T-cell (primary cell): ENCODE results near the gene HGF. TPM values are rescaled to one million over a fixed set of nuclear protein-coding genes. Genes with fewer than 3 reads are reported as not detected.

Experiments
- ATAC-seq, 4 experiments: fragments of 200-7000 bp in 3 of 4; fragments of 150-1000 bp in 1 of 4; cut with Tn5 transposase; replicated peaks in 1 of 4; 1 replicate in 3 of 4; 2 replicates in 1 of 4; pipeline ENCODE4 v1.10.0; 2021; ENCODE audit warnings: moderate library complexity in 3 of 4, mild to moderate bottlenecking in 2 of 4, moderate number of reproducible peaks in 1 of 4
- CTCF ChIA-PET, 2 donors: fragments of 300-600 bp; sonication (Branson Sonifier 250); formaldehyde crosslinking; loops; one replicate each; lab custom pipeline; 2022; ENCODE audit warnings: antibody characterized with exemption in 2 of 2; lab: Charles Lee
- POLR2A ChIA-PET, 2 donors: fragments of 300-600 bp; sonication (Branson Sonifier 250); formaldehyde crosslinking; loops; one replicate each; lab custom pipeline; 2022; ENCODE audit warnings: antibody characterized with exemption in 2 of 2; lab: Charles Lee
- DNase-seq, 35 experiments: peaks; one replicate each; pipeline versions ENCODE4 v3.0.0 to v3.0.0-alpha.2; 2013 to 2023
- H3K27ac ChIP-seq: one replicate; pipeline ENCODE4 v1.5.1; 2013; ENCODE audit warnings: low read length
- H3K27me3 ChIP-seq, 2 experiments: replicated peaks in 1 of 2; 1 replicate in 1 of 2; 2 replicates in 1 of 2; pipeline versions ENCODE4 v1.6.1 to v1.7.0; 2013; ENCODE audit warnings: low read length in 1 of 2, mixed read lengths in 1 of 2; ENCODE audit not compliant: control insufficient read depth in 2 of 2, insufficient read depth in 2 of 2; ENCODE audit errors: extremely low read depth in 1 of 2
- H3K36me3 ChIP-seq, 2 donors: 1 replicate in 1 of 2; 2 replicates in 1 of 2; pipeline versions ENCODE4 v1.6.1 to v1.7.0; 2013; ENCODE audit warnings: low read length in 1 of 2; ENCODE audit not compliant: control insufficient read depth in 2 of 2, insufficient read depth in 1 of 2; ENCODE audit errors: extremely low read depth in 1 of 2
- H3K4me1 ChIP-seq, 2 experiments: 1 replicate in 1 of 2; 2 replicates in 1 of 2; pipeline versions ENCODE4 v1.6.1 to v1.7.0; 2013; ENCODE audit warnings: low read length in 2 of 2, mixed read lengths in 1 of 2; ENCODE audit not compliant: insufficient read depth in 2 of 2, control insufficient read depth in 1 of 2; ENCODE audit errors: extremely low read depth in 1 of 2
- H3K4me3 ChIP-seq, 2 donors: 1 replicate in 1 of 2; 2 replicates in 1 of 2; pipeline versions ENCODE4 v1.5.1 to v1.7.0; 2013; ENCODE audit warnings: mild to moderate bottlenecking in 2 of 2, low read length in 1 of 2, moderate library complexity in 1 of 2; ENCODE audit not compliant: control insufficient read depth in 1 of 2; ENCODE audit errors: extremely low read depth in 1 of 2
- H3K9me3 ChIP-seq: 2 replicates; pipeline ENCODE4 v1.7.0; 2013
- H3K27ac Mint-ChIP-seq, 2 donors: one replicate each; pipeline ENCODE4 v1.8.0; 2020 to 2021; ENCODE audit warnings: mild to moderate bottlenecking in 2 of 2, mixed read lengths in 2 of 2
- H3K27me3 Mint-ChIP-seq, 2 donors: one replicate each; pipeline ENCODE4 v1.8.0; 2021 to 2022; ENCODE audit warnings: mixed read lengths in 2 of 2
- H3K36me3 Mint-ChIP-seq: one replicate; pipeline ENCODE4 v1.8.0; 2021; ENCODE audit warnings: mixed read lengths
- H3K4me1 Mint-ChIP-seq, 3 donors: one replicate each; pipeline ENCODE4 v1.8.0; 2020 to 2022; ENCODE audit warnings: mixed read lengths in 3 of 3, mild to moderate bottlenecking in 1 of 3
- H3K4me3 Mint-ChIP-seq, 3 donors: one replicate each; pipeline ENCODE4 v1.8.0; 2020 to 2022; ENCODE audit warnings: mild to moderate bottlenecking in 3 of 3, mixed read lengths in 3 of 3, moderate library complexity in 3 of 3
- H3K9me3 Mint-ChIP-seq, 3 donors: one replicate each; pipeline ENCODE4 v1.8.0; 2020 to 2022; ENCODE audit warnings: mixed read lengths in 3 of 3
- WGBS: methylation state at CpG from one replicate; pipeline ENCODE4 v1.1.5; 2013; ENCODE audit warnings: missing lambda C conversion rate; ENCODE audit not compliant: insufficient coverage; 5-methylcytosine and 5-hydroxymethylcytosine counted together
- total RNA-seq, 35 experiments: library from RNA in 6 of 35; stranded (reverse) in 6 of 35; fragments of 120-200 nt in 1 of 35; gene quantifications; one replicate each; pipeline versions ENCODE4 v1.2.1 to v1.2.4 and lab custom pipeline; 2013 to 2026

HGF gene
- total RNA-seq, 5 donors from 2014 or later (not counting 1 experiment from before 2014, with no cell fraction given): 0.32 TPM; not detected in 4

GRCh38 chr7:81767926-81768325 is 1.9 kb downstream of the HGF start:
- POLR2A ChIA-PET: no interaction called here
- DNase-seq (no peak), ATAC-seq (no peak)
- H3K27ac Mint-ChIP-seq: no peak overlapping the region
- H3K27me3 Mint-ChIP-seq: no peaks in the 10 kb centered on the region
- peaks cover 0 to 12% (median 5%) of the 10 kb centered on the region in 3 donors for H3K9me3 Mint-ChIP-seq
- CTCF ChIA-PET: no interaction called here
- no peaks in the 10 kb centered on the region for H3K9me3 ChIP-seq
- no peaks in the 10 kb centered on the region for H3K4me1 Mint-ChIP-seq
- WGBS: 97% methylated on average over 4 of the region's 5 CpGs
- no peak overlapping the region for H3K4me3 Mint-ChIP-seq
- no peaks in the 10 kb centered on the region for H3K27me3 ChIP-seq
- H3K4me3 ChIP-seq: no peak overlapping the region
- no peak overlapping the region for H3K27ac ChIP-seq
- H3K36me3 ChIP-seq: no peaks in the 10 kb centered on the region
- no peaks in the 10 kb centered on the region for H3K4me1 ChIP-seq
- no peaks in the 10 kb centered on the region for H3K36me3 Mint-ChIP-seq

- ChIA-PET CTCF (no interaction called here), POLR2A (no interaction called here)
- H3K27me3 Mint-ChIP-seq: no peaks in the 10 kb centered on the region
- no peaks in the 10 kb centered on the region for H3K36me3 Mint-ChIP-seq
- Histone ChIP-seq H3K4me3 (no peak overlapping the region), H3K9me3 (no peaks in the 10 kb centered on the region), H3K36me3 (no peaks in the 10 kb centered on the region), H3K27ac (no peak overlapping the region), H3K4me1 (no peaks in the 10 kb centered on the region), H3K27me3 (no peaks in the 10 kb centered on the region)
- H3K4me3 Mint-ChIP-seq: no peak overlapping the region
- H3K27ac Mint-ChIP-seq: no peak overlapping the region
- no peak for ATAC-seq
- H3K4me1 Mint-ChIP-seq: no peaks in the 10 kb centered on the region
- H3K9me3 Mint-ChIP-seq: peaks cover 0 to 10% (median 3%) of the 10 kb centered on the region in 3 donors
- no peak for DNase-seq
- WGBS: no CpG with 5 or more reads among the region's 2 CpGs
Measured at GRCh38 chr7:81761821-81762220, 8.0 kb downstream of the HGF start.

GRCh38 chr7:81761031-81761430 is 8.8 kb downstream of the HGF start:
- Mint-ChIP-seq H3K4me3 (no peak overlapping the region), H3K4me1 (no peaks in the 10 kb centered on the region), H3K27me3 (no peaks in the 10 kb centered on the region), H3K36me3 (no peaks in the 10 kb centered on the region), H3K9me3 (peaks cover 0 to 7% (median 3%) of the 10 kb centered on the region in 3 donors), H3K27ac (no peak overlapping the region)
- no peak for ATAC-seq
- WGBS: 100% methylated on average over 1 of the region's 1 CpG
- H3K4me1 ChIP-seq: no peaks in the 10 kb centered on the region
- CTCF ChIA-PET: no interaction called here
- no peak overlapping the region for H3K4me3 ChIP-seq
- POLR2A ChIA-PET: no interaction called here
- H3K27me3 ChIP-seq: no peaks in the 10 kb centered on the region
- no peaks in the 10 kb centered on the region for H3K9me3 ChIP-seq
- DNase-seq: no peak
- no peak overlapping the region for H3K27ac ChIP-seq
- no peaks in the 10 kb centered on the region for H3K36me3 ChIP-seq

DNA sequence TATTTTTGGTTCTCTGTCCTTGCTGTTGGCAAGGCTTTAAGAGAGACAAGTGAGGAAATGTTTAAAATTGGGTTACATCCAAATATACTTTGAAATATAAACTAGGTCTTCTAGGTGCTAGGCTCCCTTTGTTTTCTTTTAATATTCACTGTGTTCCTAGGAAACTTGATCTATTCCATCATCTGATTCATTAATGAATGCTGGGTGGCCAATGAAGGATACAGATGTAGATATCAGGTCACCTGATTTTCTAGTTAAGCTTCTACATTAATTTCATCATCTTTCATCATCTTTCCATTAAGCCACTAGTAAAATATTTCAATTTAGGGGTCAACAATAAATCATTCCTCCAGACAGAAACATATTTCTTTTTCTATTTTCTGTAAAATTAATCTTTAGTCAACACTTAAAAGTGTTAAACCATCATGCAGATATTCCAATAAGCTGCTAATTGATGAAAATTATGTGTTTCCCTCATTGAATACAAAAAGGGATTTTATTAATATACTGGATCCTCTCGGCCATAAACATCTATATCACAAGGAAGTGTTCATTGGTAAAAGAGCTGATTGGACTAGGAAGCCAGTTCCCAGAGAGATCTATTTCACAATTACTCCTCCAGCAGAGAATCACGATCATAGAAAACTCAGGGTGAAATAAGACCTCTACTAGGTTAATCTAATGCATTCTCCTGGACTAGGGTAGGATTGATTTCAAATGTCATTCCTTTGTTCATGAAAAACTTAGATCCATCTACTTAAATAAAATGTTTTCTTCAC is 14.7 kb downstream of the HGF start:
- ATAC-seq: no peak
- CTCF ChIA-PET: no interaction called here
- Histone ChIP-seq H3K36me3 (no peaks in the 10 kb centered on the region), H3K4me1 (no peaks in the 10 kb centered on the region), H3K9me3 (no peaks in the 10 kb centered on the region), H3K4me3 (no peak overlapping the region), H3K27ac (no peak overlapping the region), H3K27me3 (no peaks in the 10 kb centered on the region)
- Mint-ChIP-seq H3K4me3 (no peak overlapping the region), H3K36me3 (no peaks in the 10 kb centered on the region), H3K4me1 (no peaks in the 10 kb centered on the region), H3K9me3 (peaks cover 0 to 9% (median 5%) of the 10 kb centered on the region in 3 donors), H3K27ac (no peak overlapping the region), H3K27me3 (no peaks in the 10 kb centered on the region)
- no CpG with 5 or more reads among the region's 2 CpGs for WGBS
- POLR2A ChIA-PET: no interaction called here
- DNase-seq: no peak

DNA sequence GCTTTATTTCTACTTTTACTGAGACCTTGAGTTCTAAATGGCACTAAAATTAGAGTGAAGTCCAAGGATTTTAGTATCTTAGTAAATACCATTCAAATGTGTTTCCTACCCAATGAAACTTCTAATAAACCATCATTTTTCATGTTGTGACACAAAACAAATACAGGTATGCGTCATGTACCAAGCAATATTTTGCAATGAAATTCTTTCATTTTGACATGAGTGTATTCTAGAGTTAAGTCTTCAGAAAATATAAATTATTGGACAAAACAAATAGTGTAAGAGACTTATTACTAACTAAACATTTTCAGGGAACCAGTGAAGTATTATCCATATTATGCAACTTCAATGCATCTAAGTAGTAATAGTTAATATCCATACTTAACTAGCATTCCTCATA is 16.5 kb downstream of the HGF start:
- Mint-ChIP-seq H3K9me3 (peaks cover 0 to 6% (median 6%) of the 10 kb centered on the region in 3 donors), H3K4me1 (no peaks in the 10 kb centered on the region)
- POLR2A ChIA-PET: no interaction called here

GRCh38 chr7:81752318-81752714 is 17.5 kb downstream of the HGF start:
- Histone ChIP-seq H3K4me1 (no peaks in the 10 kb centered on the region), H3K27me3 (no peaks in the 10 kb centered on the region), H3K9me3 (no peaks in the 10 kb centered on the region), H3K4me3 (no peak overlapping the region), H3K36me3 (no peaks in the 10 kb centered on the region), H3K27ac (no peak overlapping the region)
- WGBS: 86% methylated on average over 1 of the region's 3 CpGs
- H3K9me3 Mint-ChIP-seq: peaks cover 0 to 6% (median 6%) of the 10 kb centered on the region in 3 donors
- H3K27me3 Mint-ChIP-seq: no peaks in the 10 kb centered on the region
- H3K4me1 Mint-ChIP-seq: no peaks in the 10 kb centered on the region
- no peak overlapping the region for H3K27ac Mint-ChIP-seq
- DNase-seq (no peak), ATAC-seq (no peak)
- ChIA-PET POLR2A (no interaction called here), CTCF (interaction anchor here in 1 of 2 donors (0.6 kb wide), 1 partner anchor 1057 kb away, joined by 3 read pairs; no protein-coding TSS in a partner anchor)
- no peak overlapping the region for H3K4me3 Mint-ChIP-seq
- no peaks in the 10 kb centered on the region for H3K36me3 Mint-ChIP-seq

More for the DNA sequence above, 16.5 kb downstream of the HGF start:
- no peaks in the 10 kb centered on the region for H3K9me3 ChIP-seq
- no peak overlapping the region for H3K4me3 Mint-ChIP-seq
- H3K4me1 ChIP-seq: no peaks in the 10 kb centered on the region
- CTCF ChIA-PET: no interaction called here
- WGBS: no CpG with 5 or more reads among the region's 1 CpG
- no peak overlapping the region for H3K27ac ChIP-seq
- H3K36me3 ChIP-seq: no peaks in the 10 kb centered on the region
- H3K4me3 ChIP-seq: no peak overlapping the region
- no peak overlapping the region for H3K27ac Mint-ChIP-seq
- no peaks in the 10 kb centered on the region for H3K27me3 ChIP-seq
- DNase-seq: no peak
- no peaks in the 10 kb centered on the region for H3K36me3 Mint-ChIP-seq
- H3K27me3 Mint-ChIP-seq: no peaks in the 10 kb centered on the region
- no peak for ATAC-seq
